Activated CD4-positive, CD25-positive, alpha-beta regulatory T cell treated with anti-CD3 and anti-CD28 coated beads, Interleukin-2, amount 50 U/mL, for 16 hours (primary cell): Measurements from ENCODE around the gene GNAI2.

Source experiments
- DNase-seq: peaks from one replicate; pipeline ENCODE4 v3.0.0-alpha.2; 2020; ENCODE audit warnings: low read depth, low spot score

The GNAI2 gene

GRCh38 chr3:50297896-50298725, 62.1 kb downstream of the GNAI2 start:
- no peak for DNase-seq

- DNase-seq, result peak; percentile 97
Measured at GRCh38 chr3:50298836-50299637, 63.0 kb downstream of the GNAI2 start, which contains the start of the genes HYAL3 and NAA80. Gene HYAL3 (minus strand): TSS chr3:50299405. CDS start chr3:50295602, 3,803 bp downstream. Gene NAA80 (minus strand): TSS chr3:50299405. CDS start chr3:50297463, 1,942 bp downstream.

GRCh38 chr3:50299638-50299928, 63.6 kb downstream of the GNAI2 start:
- no peak for DNase-seq

- no peak for DNase-seq
Measured at GRCh38 chr3:50299929-50300680, 64.1 kb downstream of the GNAI2 start.

- DNase-seq, result no peak
Measured at GRCh38 chr3:50300681-50301254, 64.8 kb downstream of the GNAI2 start.

- no peak for DNase-seq
Measured at GRCh38 chr3:50302095-50303012, 66.3 kb downstream of the GNAI2 start.

GRCh38 chr3:50303013-50303815, 67.2 kb downstream of the GNAI2 start, which contains the start of gene HYAL1:
Gene HYAL1 (minus strand): TSS chr3:50303574. CDS start chr3:50302956, 618 bp downstream.
- no peak for DNase-seq

GRCh38 chr3:50304601-50305000, 68.6 kb downstream of the GNAI2 start:
- no peak for DNase-seq
